CD4-positive, alpha-beta T cell treated with Interleukin-2 at 100 ng/mL for 4 hours (primary cell): ENCODE results near the gene ARHGEF6.
"Not testable (repeated sequence)": the region's sequence is repeated elsewhere in the genome, so short reads cannot be mapped to it uniquely, and the experiment has no call there.

Experiments
- DNase-seq: peaks from one replicate; pipeline ENCODE4 v3.0.0-alpha.2; 2020; ENCODE audit warnings: low spot score

Gene ARHGEF6

GRCh38 chrX:136781180-136781797, 557 bp upstream of the ARHGEF6 start:
- DNase-seq, result peak; percentile 19

- DNase-seq, result no peak
Measured at GRCh38 chrX:136780241-136780640, 491 bp downstream of the ARHGEF6 start.

GRCh38 chrX:136779346-136779781, 1.4 kb downstream of the ARHGEF6 start:
- peak; percentile 57 for DNase-seq

GRCh38 chrX:136778916-136779315, 1.8 kb downstream of the ARHGEF6 start:
- no peak for DNase-seq

DNA sequence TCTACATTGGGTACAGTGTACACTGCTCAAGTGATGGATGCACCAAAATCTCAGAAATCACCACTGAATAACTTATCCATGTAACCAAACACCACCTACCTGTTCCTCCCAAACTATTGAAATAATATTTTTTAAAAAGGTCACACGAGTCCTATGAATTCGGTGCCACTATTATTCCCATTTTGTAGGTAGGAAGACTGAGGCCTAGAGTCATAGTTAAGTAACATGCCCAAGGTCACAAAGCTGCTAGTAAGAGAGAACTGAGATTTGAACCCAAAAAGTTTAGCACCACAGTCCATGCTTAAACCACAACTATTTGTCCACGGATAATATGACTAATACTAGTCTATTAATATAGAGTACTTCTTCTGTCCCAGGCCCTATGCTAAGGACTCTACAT, 2.7 kb downstream of the ARHGEF6 start:
- no peak for DNase-seq

- no peak for DNase-seq
Measured at GRCh38 chrX:136773648-136774047, 7.1 kb downstream of the ARHGEF6 start.

- not testable (repeated sequence) for DNase-seq
Measured at GRCh38 chrX:136771869-136772268, 8.9 kb downstream of the ARHGEF6 start.

DNA sequence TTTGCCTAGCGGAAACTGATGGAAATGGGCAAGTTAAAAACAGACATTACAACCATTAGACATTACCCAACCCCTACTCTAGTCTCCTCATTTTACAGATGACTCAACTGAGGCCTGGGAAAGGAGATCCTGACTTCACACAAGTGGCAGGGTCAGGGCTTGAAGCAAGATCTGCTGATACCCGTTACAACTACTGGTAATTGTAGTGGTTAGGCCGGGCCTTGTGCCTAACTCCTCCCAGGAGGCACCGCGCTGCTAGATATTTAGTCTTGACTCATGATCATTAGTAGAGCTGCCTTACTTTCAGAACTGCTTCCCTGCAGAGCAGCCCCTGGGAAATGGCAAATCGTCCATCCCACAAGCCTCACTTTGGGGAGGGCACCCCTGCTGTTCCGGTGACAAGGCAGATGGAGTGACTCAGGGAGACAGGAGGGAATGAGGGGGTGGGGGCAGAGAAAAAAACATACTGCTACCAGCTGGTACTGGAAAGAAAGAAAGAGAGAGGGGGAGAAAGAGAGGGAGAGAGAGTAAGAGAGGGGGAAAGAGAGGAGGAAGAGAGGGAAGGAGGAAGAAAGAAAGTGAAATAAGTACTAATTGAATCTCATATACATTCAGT, 12.2 kb downstream of the ARHGEF6 start:
- DNase-seq, result peak; percentile 62

DNA sequence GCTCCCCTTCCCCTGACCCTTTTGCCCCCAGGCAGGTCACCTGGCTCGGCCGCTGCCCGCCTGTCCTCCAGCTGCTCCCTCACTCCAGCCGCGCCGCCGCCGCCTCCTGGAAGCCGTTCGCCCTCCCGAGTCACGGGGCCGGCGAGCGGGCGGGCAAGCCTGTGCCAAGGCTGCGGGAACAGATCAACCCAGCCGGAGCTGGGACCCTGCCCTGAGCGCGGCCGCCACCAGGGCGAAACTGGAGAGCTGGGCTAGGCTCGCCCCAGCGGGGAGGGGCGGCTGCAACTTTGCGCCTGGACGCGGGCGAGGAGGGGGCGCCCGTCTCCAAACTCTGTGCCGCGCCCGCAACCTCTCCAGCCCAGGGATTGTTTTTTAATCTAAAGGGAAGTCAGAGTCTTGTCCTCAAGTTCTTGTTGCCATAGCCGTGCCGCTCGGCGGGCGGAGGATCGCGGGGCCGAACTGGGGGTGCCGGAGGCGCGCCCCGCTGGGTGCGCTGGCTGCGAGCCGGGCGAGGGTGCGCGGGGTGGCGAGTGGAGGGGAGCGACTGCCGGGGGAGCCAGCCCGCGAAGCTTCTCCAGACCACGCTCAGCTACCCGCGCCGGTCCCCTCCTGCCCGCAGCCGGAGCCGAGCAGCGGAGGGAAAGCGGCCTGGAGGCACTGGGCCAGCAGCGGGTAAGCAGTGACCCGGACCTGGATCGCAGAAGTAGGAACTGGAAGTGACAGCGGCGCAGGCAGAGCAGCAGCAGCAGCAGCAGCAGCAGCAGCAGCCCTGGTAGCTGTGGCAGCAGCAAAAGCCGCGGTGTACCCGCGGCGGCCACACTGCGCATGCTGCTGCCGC, 13.4 kb downstream of the ARHGEF6 start:
- peak; percentile 31 for DNase-seq

GRCh38 chrX:136766785-136767103, 14.0 kb downstream of the ARHGEF6 start:
- no peak for DNase-seq

GRCh38 chrX:136765821-136766356, 14.8 kb downstream of the ARHGEF6 start:
- no peak for DNase-seq

DNA sequence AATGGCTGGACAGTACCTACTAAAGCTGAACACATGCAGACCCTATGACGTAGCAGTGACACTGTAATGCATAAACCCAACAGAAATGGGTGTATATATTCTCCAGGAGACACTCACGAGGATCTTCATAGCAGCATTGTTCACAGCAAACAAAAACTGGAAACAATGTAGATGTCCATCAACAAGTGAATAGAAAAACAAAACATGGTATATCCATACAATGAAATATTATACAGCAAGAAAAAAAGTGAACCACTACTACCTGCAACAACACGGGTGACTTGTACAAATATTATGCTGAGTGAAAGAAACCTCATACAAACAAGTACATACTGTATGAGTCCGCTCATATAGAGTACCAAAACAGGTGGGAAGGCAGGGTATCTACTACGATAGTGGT, 16.5 kb downstream of the ARHGEF6 start:
- DNase-seq, result no peak

DNA sequence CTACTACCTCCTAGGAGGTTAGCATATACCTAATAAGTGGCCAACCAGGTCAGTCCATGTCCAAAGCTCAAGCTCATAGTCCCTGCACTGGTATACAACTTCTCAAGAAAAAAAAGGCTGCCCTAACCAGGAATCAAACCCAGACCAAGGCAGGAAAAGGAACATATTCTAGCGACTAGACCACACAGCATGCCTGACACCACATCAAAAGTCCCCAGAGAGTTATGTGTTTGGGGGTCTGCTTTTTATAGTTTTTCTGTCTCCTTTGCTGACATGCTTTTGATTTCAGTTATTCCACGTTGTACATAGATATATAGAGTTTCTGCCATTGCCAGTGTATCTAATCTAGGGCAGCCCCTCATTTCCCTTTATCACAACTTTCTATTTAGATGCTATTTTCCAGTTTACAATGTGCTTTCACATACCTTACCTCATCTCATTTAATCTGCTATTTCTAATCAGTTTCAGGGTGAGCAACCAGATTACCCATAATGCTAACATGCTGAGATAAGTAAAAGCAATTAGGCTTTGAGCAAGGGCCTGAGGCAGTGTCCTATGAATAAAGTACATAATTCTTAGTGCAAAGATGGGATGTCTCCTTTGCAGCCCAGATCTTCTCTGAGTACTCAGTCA, 17.8 kb downstream of the ARHGEF6 start:
- no peak for DNase-seq

DNA sequence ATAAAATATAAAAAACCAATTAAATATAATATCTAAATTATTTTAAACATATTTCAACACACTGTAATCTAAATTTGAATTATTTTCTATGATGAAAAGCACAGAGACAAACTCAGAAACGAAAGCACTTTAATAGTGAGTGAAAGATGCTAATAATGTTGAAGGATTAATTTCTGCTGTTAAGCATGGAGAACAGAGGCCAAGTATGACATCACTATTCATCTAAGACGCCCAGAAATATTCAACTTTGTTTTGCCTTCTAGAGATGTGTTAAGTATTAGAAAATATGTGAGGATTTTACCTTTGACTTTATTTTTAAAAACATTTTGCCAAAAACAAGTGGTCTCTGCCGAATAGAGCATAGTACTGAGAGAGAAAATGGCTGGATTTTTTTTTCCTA, 19.3 kb downstream of the ARHGEF6 start:
- DNase-seq, result no peak

GRCh38 chrX:136759968-136760367, 20.8 kb downstream of the ARHGEF6 start:
- no peak for DNase-seq

- DNase-seq, result no peak
Measured at GRCh38 chrX:136755411-136755810, 25.3 kb downstream of the ARHGEF6 start.

- no peak for DNase-seq
Measured at GRCh38 chrX:136754651-136755050, 26.1 kb downstream of the ARHGEF6 start.

- DNase-seq, result no peak
Measured at GRCh38 chrX:136752796-136753195, 27.9 kb downstream of the ARHGEF6 start.

- DNase-seq, result no peak
Measured at GRCh38 chrX:136752346-136752745, 28.4 kb downstream of the ARHGEF6 start.

GRCh38 chrX:136750364-136750763, 30.4 kb downstream of the ARHGEF6 start:
- DNase-seq, result peak; percentile 21

- DNase-seq, result peak; percentile 32
Measured at GRCh38 chrX:136747003-136747986, 33.4 kb downstream of the ARHGEF6 start.
